Hematopoietic multipotent progenitor cell treated with erythropoietin and hydrocortisone succinate and interleukin-3 and kit ligand, for 15 days (in vitro differentiated cells): ENCODE data around the gene CDH4.

Experiments
- DNase-seq: peaks from one replicate; pipeline ENCODE4 v3.0.0-alpha.2; 2015; ENCODE audit warnings: low spot score

The CDH4 gene

DNA sequence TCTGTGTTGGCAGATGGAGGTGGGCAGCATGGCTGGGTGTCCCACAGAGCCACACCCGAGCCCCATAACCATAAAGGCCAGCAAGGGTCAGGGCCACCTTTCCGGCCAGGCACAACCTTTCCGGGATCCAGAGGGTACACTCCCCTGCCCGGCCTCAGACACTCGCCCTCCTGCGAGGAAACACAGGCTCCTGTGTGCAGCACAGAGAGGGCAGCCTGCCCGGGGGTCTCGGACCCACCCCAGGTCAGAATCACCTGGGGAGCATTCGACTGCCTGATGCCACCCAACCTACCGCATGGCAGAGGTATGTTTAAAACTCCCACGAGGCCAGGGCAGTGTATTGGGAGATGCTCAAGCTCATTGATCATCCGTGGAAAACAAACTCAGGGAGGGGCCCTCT lies 553.3 kb downstream of the CDH4 start:
- no peak for DNase-seq

DNA sequence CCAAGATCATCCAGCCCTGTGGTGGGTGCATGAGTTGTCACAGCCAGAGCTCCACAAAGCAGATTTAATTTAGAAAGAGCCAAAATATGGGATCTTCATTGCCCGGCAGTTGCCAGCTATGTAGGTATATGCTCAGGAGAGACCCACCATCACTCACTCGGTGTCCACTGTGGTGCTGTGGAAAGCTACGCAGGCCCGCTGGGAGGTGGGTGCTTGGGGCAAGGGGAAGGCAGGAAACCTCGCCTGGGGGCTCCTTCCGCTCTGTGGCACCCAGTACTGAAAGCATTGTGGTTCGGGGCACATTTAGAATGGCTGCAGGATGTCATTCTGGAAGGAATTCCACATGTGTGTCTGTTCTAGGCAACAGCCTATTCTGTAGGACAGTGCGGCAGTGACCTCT lies 553.7 kb downstream of the CDH4 start:
- DNase-seq, result no peak

DNA sequence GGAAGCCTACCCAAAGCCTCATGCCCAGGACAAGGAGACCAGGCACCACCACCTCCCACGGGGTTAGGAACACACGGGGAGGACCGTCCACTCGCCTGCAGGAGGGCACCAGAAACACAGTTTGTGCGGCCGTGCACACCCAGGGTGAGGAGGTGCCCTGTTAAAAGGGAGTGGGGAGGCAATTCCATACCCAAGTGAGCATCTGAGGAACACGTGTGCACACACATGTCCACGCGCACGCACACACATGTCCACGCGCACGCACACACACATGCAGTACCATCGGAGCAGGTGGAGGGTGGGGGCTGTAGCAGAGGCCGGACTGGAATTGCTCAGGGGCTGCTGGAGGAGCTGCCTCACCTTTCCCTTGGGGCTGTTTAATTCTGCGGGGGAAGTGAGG lies 554.3 kb downstream of the CDH4 start:
- DNase-seq, result no peak

DNA sequence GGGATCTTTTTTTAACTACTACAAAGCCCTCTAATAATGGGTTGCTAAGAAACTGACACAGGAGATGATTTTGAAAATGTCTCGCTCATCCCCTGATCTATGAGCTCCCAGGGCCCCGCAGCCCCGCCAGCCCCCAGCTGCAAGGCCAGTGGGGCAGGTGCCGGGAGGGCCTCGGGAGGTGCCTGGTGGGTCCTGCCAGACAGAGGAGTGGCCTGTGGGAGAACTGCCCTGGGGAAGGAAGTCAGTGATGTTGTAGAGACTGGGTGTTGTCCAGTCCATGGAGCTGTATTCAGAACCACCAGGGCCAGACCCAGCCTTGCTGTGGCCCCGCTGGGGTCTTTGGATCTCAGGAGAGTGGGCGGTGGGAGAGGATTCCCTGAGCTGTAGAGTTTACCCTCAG lies 554.9 kb downstream of the CDH4 start:
- no peak for DNase-seq

DNA sequence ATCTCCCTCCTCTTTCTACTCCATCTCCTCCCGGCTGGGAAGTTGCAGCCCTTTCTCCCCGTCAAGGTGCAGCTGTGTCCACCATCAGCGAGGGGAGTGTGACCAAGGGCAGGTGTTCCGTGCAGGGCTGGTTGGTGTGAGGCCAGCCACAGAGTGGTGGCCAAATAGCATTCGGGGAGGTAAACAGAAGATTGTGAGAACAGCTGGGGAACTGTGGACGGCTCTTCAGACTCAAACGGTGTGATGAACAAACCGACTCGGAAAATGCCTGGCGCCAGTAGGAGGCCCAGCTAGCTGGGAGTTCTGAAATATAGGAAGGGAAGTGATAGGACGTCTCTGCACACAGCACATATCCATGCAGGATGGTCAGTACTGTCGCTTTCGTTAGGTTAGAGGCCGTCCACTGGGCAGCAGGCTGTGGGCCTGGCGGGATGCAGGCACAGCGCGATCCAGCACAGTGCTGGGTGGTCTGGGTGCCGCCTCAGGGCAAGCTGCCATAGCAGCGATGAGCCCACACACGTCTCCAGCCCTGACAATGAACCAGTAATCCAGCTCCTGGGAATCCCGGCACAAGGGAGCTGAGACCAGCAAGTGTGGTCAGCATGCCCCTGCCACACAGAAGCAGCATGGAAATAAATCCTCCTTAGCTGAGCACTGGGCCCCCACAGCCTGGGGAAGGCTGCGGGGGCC lies 555.6 kb downstream of the CDH4 start:
- DNase-seq, result no peak

DNA sequence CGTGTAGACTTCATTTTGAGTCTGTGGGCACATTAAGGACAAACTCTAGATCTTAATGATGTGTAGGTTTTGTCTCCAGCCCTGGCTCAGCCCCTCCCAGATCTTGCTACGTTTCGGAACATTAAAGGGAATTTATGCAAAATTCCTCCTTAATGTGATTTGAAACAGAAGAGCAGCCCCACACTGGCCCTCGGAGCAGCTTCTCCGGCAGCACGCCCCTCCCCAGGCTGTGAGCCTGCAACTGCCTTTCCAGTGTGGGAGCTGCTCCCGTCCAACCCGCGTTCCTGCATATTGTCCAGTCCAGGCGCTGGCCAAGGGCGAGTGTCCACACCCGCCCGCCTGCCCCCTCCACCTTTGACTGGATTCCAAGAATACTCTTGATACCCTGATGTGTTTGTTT lies 556.4 kb downstream of the CDH4 start:
- no peak for DNase-seq

DNA sequence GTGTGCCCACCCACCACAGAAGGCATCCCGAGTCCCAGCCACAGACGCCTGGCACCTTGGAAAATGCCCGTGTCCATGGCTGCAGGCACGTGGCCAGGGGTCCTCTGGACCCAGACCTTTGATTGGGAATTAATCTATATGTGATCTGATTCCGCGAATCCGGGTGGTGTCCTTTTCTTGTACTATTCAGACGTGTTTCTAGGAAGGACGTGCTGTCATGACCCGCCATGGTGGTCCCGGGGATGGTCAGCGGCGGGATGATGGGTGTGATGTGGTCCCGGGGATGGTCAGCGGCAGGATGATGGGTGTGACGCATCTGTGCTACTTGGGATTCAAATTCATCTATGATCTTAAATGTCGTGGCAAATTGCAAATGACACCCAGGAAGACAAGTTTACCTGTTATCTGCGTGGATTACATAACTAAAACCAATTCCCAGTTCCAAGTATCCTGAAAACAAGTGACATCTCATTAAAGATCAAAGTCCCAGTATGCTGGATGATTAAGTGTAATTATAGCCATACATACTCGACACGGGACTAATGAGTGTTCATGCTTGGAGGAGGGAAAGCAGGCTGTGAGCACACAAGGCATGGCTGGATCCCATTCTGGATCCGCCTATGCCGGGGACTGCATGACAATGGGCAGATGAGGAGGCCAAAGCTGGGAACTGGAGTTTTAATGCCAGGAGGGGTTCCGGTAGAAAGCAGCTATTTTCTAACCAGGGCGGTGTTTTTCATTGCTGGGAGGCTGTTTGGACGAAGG lies 557.1 kb downstream of the CDH4 start:
- DNase-seq, result no peak

DNA sequence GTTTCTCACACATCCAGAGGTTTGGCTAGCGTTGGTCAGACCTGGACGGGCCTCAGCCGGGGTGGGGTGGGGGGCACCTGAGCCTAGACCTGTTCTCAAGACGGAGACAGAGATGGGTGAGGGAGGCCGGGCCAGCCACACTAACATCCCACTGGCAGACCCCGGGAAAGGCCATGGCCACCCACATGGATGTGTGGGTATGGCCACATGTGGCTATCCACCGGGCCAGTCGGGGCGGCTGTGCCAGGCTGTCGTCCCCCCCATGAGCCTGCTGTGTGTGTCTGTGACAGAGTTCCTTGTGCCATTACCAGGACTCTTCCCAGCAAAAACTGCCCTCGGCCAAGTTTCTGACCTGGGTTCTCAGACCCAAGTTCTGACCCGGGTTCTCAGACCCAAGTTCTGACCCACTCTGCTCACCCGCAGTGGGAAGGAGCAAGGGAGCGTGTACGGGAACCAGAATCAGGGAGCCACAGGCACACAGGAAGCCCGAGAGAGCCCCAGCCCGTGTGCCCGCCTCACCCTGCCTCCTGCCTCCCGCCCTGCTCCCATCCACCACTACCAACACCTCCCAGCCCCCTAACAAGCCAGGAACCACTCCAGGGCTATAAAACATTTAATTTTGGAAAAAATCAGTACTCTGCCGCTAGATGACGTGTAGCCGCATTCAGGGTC lies 558.1 kb downstream of the CDH4 start:
- no peak for DNase-seq

DNA sequence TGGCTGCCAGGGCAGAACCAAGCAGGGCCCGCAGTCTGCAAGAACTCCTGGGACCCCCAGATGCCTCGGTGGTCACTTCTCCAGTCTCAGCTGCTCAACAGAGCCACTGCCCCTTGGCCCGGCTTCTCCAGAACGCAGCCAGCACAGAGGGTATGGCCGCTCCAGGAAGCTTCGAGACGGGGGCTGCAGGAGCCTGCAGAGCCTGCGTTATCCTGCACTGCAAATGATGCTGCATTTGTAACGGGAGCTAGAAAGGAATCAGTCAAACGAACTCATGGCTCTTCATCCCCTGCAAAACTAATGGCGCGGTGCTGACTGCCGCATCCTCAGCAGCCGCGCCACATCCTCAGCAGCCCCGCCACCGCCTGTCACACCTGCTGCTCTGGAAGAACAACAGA lies 558.7 kb downstream of the CDH4 start:
- DNase-seq, result no peak

DNA sequence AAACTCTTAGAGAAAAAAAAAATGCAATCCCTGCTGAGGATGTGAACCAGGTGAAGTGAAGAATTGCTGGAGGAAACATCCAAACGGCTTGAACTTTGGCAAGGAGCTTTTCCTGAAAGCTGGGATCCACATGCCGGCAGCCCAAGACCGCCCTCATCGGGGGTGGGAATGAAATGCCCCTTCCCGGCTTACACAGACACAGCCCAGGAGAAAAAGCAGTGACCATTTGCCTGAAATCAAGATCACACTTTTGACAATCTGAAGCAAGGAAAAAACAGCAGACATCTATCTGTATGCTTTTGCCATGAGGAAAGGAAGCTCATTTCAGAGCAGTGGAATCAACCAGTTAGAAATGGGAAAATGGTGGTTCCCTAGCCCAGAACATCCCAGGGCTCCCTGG lies 559.1 kb downstream of the CDH4 start:
- no peak for DNase-seq

DNA sequence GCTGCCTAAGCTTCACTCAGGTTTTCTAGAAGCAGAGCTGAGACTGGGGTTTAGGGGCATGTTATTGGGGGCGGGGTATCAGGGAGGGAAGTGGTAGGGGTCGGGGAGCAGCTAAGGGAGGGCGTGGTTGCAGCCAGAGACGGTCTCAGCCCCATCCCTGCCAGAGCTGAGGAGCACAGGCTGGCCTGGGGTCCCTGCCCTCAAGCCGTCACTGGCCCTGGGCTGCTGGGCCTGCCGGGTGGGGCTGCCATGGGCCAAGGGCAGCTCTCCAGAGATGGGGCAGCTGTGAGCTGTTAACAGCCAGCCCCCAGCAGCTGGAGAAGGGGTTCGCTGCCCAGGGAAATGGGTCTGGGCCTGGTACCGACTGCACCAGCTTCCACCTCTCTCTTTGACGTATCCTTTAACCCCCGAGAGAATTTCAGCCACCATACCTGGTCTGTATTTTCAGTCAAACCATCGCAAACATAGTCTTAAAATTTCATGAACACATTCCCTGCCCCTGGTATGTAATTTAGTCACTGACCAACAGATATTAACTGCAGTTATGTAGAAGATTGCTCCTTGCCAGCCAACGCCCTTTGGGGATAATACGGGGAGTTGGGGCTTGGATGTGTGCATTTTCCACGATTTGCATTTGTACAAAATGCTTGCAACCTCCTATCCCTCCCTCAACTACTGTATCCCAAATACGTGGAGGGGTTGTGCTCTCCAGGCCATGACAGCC lies 560.2 kb downstream of the CDH4 start:
- DNase-seq, result no peak

DNA sequence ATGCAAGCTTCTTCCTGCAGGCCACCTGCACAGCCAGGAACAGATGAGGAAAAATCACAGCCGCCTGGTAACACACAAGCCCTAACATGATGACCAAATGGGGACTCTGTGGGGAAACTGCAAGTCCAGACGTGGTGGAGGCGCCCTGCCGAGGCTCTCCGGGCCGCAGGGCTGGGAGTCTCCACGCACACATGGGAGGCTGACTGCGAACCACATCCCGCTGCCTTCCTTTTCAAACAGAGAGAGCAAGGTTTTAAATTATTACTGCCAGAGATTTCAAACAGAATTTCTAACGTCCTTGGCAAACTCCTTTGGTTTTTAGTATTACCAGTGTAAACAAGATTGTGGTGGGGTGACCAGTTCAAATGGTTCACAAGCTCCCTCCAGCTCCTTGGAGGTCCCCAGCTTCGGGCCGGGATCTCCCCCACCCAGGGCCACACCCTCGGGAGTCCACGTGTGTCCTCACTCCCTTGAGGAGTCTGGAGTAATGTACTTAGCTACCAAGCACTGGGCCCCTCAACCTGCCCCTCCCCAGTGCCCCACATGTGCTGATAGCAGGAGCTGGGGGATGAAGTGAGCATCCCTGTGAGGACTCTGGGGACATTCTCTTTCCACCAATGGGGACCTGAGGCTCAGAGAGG lies 560.9 kb downstream of the CDH4 start:
- no peak for DNase-seq

DNA sequence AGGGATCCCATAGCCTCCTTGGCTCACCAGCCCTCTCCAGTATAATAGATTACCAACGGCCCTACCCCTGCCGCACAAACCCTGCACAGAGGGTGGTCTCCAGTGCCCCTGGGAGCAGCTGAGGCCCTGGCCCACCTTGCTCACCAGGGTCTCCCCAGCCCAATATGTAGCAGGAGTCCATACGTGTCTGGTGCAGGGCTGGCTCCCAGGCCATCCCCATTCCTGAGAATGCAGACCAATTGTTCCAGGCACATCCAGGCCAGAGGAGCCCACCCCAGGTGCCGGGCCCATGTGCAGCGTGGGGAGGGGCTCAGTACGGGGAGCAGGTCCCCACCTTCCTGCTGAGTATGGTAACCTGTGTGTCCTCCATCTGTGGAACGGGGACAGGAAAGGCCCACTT lies 561.7 kb downstream of the CDH4 start:
- no peak for DNase-seq

DNA sequence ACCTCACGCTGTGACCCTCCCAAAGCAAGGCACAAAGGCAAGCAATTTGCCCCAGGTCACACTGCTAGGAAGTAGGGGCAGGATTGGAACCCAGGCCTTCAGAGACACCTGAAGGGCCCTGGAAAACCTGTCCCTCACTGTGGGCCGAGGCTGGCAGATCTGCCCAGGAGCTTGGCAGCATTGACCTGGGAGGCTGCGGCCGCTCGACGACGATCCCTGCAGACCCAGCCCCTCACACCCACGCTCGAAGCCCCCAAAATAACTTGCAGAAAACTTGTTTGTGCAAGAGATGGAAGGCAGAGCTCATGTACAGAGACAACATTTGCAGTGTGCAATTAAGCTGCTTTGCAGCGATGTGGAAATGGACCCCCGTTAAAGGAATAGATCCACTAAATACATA lies 562.2 kb downstream of the CDH4 start:
- DNase-seq, result no peak

DNA sequence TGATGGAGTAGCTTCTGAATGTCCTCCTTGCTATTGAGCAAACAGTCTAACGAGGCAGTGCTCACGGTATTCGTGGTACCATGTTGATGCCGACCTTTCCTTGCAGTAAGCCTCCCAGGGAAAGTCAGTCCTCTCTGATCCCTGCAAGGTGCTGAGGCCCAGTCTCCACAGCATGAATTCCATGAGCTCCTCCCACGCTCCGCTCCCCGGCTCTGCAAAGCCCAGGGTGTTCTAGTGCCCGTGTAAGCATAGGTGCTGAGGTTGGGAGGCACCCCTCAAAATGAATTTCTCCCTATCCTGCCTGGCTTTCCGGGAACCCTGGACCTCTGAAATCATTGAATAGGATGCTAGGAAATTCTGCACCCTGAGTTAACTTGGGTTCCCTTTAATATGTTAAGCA lies 562.7 kb downstream of the CDH4 start:
- no peak for DNase-seq

DNA sequence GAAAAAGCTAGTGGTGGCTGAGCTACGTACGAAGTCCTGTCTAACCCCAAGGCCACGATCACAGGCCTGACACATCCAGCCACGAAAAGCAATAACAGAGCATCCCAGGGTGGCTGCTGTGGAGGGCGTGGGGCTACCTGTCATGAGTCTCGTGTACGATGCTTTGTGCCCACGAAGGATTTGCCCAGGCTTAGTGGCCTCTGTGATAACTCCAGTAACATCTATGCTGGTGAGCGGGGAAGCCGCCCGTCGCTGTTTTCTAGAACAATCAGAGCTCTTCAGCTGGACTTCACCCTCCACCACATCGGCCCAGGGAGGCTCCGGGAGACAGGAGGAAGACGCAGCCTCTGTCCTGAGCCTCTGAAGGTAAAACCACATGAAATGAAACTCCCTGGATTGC lies 563.1 kb downstream of the CDH4 start:
- DNase-seq, result no peak

DNA sequence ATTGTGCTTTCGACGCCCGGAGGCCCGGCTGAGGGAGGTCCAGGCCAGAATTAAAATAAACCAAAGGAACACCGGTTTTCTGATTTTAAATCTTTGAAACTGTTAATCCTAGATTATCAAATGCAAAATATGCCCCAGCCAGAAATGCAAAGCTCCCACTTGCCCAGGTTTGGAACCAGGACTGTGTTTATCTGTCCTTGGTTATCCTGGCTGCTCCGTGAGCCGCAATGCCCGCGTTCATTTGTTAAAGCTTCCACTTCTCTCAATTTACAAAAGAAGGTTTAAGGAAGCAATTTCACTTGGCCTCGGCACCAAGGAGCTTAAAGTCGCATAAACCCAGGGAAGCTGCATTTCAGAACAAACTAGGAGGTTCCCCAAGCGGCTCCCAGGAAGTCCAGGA lies 563.6 kb downstream of the CDH4 start:
- no peak for DNase-seq

DNA sequence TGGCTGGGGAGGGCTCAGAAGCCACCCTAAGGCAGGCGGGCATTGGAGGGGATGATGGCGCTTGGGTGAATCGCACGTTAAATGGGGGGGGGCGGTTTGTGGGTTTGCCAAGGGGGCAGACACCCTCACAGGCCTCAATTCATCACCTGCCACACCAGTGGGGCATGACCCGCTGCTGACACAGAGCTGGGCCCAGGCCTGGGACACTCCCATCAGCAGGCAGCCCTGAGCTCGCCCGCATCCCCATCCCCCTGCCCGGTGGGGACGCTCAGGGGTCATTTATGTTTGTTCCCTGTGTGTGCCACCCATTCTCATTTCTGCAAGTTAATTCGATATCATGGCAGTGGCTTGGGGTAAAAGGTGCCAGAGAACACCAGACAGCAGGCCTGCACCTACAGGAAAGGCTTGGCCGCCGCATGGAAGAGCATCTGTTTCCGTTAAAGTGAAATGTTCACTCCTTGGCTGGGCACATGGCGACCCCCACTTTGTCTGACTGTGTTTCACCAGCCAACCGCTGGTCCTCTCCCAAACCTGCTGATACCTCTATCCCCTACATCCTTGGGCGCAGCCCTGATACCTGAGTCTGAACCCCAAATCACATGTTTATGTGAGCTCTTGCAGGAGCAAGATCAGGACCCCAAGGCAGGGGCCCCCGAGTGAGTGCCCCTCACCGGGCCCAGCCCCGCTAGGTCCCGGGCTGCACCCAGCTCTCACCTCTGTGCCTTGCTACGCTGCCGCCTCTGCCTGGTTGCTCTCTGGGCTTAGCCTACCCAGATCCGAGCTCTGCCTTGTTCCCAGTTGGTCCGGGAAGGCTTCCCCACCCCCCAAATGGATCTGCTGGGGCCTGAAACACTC lies 564.8 kb downstream of the CDH4 start:
- DNase-seq, result no peak

DNA sequence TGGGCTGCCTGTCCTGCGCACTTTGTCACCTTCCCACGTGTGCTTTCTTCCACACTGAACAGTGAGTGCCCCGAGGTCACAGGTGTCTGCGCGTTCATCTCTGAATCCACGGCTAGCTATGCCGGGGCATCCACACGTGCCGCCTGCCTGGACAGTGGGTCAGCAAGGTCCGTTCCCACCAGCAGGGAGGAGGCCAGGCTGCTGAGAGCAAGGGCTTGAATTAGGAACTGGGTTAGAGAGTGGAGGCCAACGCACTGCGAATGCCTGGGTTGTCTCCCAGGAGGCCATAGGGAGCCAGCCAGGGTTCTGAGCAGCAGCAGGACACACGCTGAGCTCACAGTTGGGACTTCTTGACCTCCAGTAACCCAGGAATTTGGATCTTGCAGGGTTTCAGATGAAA lies 565.5 kb downstream of the CDH4 start:
- DNase-seq, result no peak

DNA sequence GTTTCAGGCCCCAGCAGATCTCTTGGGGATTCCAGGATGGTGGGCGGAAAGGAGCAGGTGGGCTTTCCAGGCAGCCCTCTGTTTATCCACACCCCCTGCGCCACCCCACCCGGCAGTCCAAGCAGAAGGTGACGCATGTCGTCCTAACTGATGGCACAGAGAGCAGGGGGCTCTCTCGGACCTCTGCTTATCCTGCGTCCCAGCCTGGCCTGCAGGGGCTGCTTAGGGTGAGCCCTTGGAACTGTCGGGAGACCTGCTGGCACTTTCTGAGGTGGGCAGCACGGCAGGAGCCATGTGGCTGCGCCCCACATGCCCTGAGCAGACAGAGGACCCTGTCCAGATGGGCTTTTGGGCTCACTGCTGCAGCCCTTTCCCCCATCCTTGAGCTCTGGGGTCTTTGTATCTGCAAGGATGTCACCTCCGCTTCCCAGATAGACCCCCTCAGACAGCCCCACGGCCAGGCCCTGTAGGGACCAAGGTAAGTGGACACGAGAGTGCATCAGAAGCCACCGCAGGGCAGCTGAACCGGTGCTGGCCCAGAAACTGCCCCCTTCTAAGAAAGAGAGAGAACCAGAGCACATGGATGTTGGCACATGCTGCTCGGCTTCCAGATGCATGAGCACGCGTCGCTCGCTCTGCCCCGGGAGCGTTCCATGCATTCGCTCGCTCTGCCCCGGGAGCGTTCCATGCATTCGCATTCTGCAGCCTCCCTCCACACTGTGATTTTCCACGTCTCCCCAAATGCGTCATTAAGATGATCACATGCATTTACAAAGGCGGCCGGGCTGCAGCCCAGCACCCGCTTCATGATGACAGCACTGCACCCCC lies 566.9 kb downstream of the CDH4 start:
- DNase-seq, result no peak

DNA sequence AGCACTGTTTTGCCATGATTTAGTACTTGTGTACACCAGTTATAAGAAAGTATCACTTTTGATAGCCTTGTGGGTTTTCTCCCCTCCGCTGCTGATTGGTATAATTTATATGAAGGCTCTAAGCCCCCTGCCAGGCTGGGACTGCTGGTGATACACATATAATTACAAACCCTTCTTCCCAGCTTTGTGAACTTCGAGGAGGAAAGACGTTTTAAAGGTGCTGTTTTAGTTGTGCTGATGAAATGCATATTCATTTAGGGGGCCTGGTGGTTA lies 567.4 kb downstream of the CDH4 start:
- DNase-seq, result no peak
